ENCODE results near the gene SETD5. TPM values are rescaled to one million over a fixed set of nuclear protein-coding genes. Genes with fewer than 3 reads are reported as not detected.

Gene SETD5
- total RNA-seq, 2 donors from 2014 or later: 102 to 131 TPM

- H3K4me1 ChIP-seq (ENCODE audit: control insufficient read depth in 1 of 2, low read depth in 2 of 2): peaks cover 42 to 64% of the 10 kb centered on the region in 2 donors
These were observed 1.4 kb downstream of the SETD5 start for GRCh38 chr3:9398700-9399336.

GRCh38 chr3:9399337-9399703, 1.9 kb downstream of the SETD5 start:
- Histone ChIP-seq H3K4me3 (peak overlapping the region; percentile 82), H3K27me3 (replicated peaks; ENCODE audit: insufficient read depth) (no peaks in the 10 kb centered on the region), H3K36me3 (no peaks in the 10 kb centered on the region), H3K9me3 (no peaks in the 10 kb centered on the region), H3K27ac (peak overlapping the region; percentile 98), H3K4me1 (ENCODE audit: control insufficient read depth in 1 of 2, low read depth in 2 of 2) (peaks cover 46 to 64% of the 10 kb centered on the region in 2 donors)
- DNase-seq (ENCODE audit: low spot score) (no peak), ATAC-seq (ENCODE audit: insufficient number of reproducible peaks, low FRiP score, low read depth) (no peak)
- TF ChIP-seq CTCF (IDR thresholded peaks at IDR 0.05): no peak

More at GRCh38 chr3:9398700-9399336, 1.4 kb downstream of the SETD5 start:
- Histone ChIP-seq H3K27ac (peak overlapping the region; percentile 98), H3K4me3 (peak overlapping the region; percentile 82), H3K36me3 (peaks cover under 1% of the 10 kb centered on the region), H3K27me3 (replicated peaks; ENCODE audit: insufficient read depth) (no peaks in the 10 kb centered on the region), H3K9me3 (no peaks in the 10 kb centered on the region)
- no peak for ATAC-seq (ENCODE audit: insufficient number of reproducible peaks, low FRiP score, low read depth)
- no peak for DNase-seq (ENCODE audit: low spot score)
- no peak for TF ChIP-seq CTCF (IDR thresholded peaks at IDR 0.05)

GRCh38 chr3:9399746-9400145, 2.3 kb downstream of the SETD5 start:
- H3K36me3 ChIP-seq: no peaks in the 10 kb centered on the region
- no peaks in the 10 kb centered on the region for H3K9me3 ChIP-seq
- no peak for TF ChIP-seq CTCF (IDR thresholded peaks at IDR 0.05)
- peak; percentile 30 for DNase-seq (ENCODE audit: low spot score)
- peak overlapping the region; percentile 82 for H3K4me3 ChIP-seq
- no peak for ATAC-seq (ENCODE audit: insufficient number of reproducible peaks, low FRiP score, low read depth)
- peak overlapping the region; percentile 98 for H3K27ac ChIP-seq
- H3K27me3 ChIP-seq (replicated peaks; ENCODE audit: insufficient read depth): no peaks in the 10 kb centered on the region
- peaks cover 47 to 64% of the 10 kb centered on the region in 2 donors for H3K4me1 ChIP-seq (ENCODE audit: control insufficient read depth in 1 of 2, low read depth in 2 of 2)

GRCh38 chr3:9400616-9401015, 3.2 kb downstream of the SETD5 start:
- DNase-seq (ENCODE audit: low spot score) (no peak), ATAC-seq (ENCODE audit: insufficient number of reproducible peaks, low FRiP score, low read depth) (no peak)
- Histone ChIP-seq H3K9me3 (no peaks in the 10 kb centered on the region), H3K4me1 (ENCODE audit: control insufficient read depth in 1 of 2, low read depth in 2 of 2) (peaks cover 55 to 64% of the 10 kb centered on the region in 2 donors), H3K27ac (peak overlapping the region; percentile 3 to 98), H3K36me3 (no peaks in the 10 kb centered on the region), H3K27me3 (replicated peaks; ENCODE audit: insufficient read depth) (no peaks in the 10 kb centered on the region), H3K4me3 (peak overlapping the region; percentile 6)
- TF ChIP-seq CTCF (IDR thresholded peaks at IDR 0.05): no peak

GRCh38 chr3:9401986-9402385, 4.6 kb downstream of the SETD5 start:
- Histone ChIP-seq H3K36me3 (no peaks in the 10 kb centered on the region), H3K4me3 (peak overlapping the region; percentile 6), H3K27ac (peak overlapping the region in 1 of 2 donors; percentile 11), H3K27me3 (replicated peaks; ENCODE audit: insufficient read depth) (no peaks in the 10 kb centered on the region), H3K9me3 (no peaks in the 10 kb centered on the region), H3K4me1 (ENCODE audit: control insufficient read depth in 1 of 2, low read depth in 2 of 2) (peaks cover 61 to 75% of the 10 kb centered on the region in 2 donors)
- DNase-seq (ENCODE audit: low spot score): no peak
- ATAC-seq (ENCODE audit: insufficient number of reproducible peaks, low FRiP score, low read depth): no peak
- TF ChIP-seq CTCF (IDR thresholded peaks at IDR 0.05): no peak

Data from thoracic aorta (tissue), 2 donors.